Measurements from ENCODE around the gene AFDN.
"Not testable (repeated sequence)": the region's sequence is repeated elsewhere in the genome, so short reads cannot be mapped to it uniquely, and the experiment has no call there.

AFDN gene

GRCh38 chr6:167960579-167960978 lies 133.9 kb downstream of the AFDN start:
- no peak for DNase-seq

- DNase-seq, result no peak
These were observed 136.0 kb downstream of the AFDN start for GRCh38 chr6:167962711-167963110.

- DNase-seq, result no peak
These were observed 136.9 kb downstream of the AFDN start for GRCh38 chr6:167963589-167964057.

GRCh38 chr6:167965592-167966539 lies 139.2 kb downstream of the AFDN start:
- no peak for DNase-seq

GRCh38 chr6:167966540-167966905 lies 139.8 kb downstream of the AFDN start:
- DNase-seq, result no peak

GRCh38 chr6:167968091-167968490 lies 141.4 kb downstream of the AFDN start:
- DNase-seq, result no peak

- DNase-seq, result no peak
These were observed 143.5 kb downstream of the AFDN start for GRCh38 chr6:167970230-167970629.

GRCh38 chr6:167972193-167972592 lies 145.5 kb downstream of the AFDN start:
- no peak for DNase-seq

DNA sequence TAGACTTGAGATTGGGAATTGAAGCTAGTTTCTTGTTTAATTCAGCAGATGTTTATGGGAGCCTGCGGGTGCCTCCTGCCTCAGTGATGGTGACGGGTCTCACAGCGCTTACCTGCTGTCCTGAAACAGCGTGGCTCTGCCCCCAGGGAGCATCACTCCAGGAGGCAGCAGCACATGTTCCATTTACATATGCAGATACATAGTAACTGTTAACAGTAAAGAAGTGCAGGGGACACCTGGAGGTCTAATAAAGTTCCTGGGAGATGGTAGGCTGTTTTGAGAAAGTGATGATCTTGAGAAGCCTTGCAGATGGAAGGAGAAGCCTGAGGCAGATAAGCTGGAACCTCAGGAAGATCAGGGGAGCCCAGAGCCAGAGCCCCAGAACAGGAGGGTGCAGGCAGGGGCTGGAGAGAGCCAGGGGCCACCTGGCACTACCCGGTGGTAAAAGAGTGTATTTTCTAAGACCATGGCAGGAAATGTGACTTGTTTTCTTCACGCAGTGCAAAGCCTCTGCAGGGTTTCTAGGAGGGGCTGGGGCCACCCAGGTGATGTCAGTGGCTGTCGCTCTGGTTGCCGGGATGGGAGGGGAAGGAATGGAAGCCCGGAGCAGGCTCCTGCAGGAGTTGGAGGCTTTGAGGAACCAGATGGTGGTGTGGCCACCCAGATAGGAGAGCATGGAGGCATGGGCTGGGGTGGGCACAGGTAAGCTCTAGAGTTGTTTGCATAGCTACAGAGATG lies 146.6 kb downstream of the AFDN start:
- DNase-seq, result no peak

- DNase-seq, result no peak
These were observed 148.1 kb downstream of the AFDN start for GRCh38 chr6:167974640-167975344.

- no peak for DNase-seq
These were observed 148.7 kb downstream of the AFDN start for GRCh38 chr6:167975458-167975857.

- not testable (repeated sequence) for DNase-seq
These were observed 149.5 kb downstream of the AFDN start for GRCh38 chr6:167976116-167976657.

DNA sequence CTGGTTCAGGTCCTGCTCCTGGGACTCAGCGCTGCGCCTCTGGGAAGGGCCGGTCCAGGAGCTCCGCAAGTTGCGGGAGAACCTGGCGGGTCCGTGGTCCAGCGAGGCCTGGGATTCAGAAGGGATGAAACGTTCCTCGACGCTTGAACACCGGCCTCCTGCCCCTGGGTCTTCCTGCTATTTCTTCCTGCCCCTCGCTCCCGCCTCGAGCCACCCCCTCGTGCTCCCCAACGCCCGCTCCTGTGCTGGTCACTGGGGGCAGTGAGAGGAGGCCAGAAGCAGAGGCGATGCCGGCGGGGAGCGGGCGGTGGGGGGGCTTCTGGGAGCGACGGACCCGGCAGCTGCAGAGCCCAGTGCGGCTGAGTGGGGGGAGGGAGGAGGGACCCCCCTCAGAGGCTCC lies 150.0 kb downstream of the AFDN start:
- no peak for DNase-seq

GRCh38 chr6:167977717-167978467 lies 151.2 kb downstream of the AFDN start:
- no peak for DNase-seq

GRCh38 chr6:167978607-167979006 lies 151.9 kb downstream of the AFDN start:
- no peak for DNase-seq

GRCh38 chr6:167979436-167980139 lies 152.9 kb downstream of the AFDN start:
- DNase-seq, result no peak

GRCh38 chr6:167980911-167981580 lies 154.3 kb downstream of the AFDN start:
- no peak for DNase-seq

- DNase-seq, result no peak
These were observed 155.3 kb downstream of the AFDN start for GRCh38 chr6:167981916-167982462.

DNA sequence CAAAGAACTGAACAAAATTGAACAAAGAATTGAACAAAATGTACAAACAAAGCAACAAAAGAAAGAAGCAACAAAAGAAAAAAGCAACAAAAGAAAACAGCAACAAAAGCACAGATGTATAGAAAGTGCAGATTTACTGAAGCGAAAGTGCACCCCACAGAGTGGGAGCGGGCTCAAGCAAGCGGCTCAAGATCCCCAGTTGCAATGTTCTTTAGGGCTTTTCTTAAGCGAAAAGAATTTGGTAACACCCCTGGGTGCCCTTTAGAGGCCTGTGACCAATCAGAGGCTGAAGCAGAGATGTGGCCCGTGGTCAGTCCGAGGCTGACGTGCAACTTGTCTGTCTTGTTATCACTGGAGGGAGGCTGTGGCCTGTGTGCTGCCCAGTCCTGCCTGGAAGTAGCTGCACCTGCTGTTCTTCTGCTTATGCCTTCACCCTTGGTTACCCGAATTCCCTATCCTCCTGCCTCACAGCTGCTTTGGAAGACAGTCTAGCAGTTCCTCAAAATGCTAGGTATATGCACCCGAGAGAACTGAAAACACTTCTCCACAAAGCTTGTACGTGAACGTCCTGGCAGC lies 157.5 kb downstream of the AFDN start:
- DNase-seq, result no peak

Measured in T-helper 9 cell (primary cell).